Panc1 (cell line): Measurements from ENCODE around the gene UBE2O. TPM values are rescaled to one million over a fixed set of nuclear protein-coding genes. Genes with fewer than 3 reads are reported as not detected.

Source experiments
- ATAC-seq: fragments of 200-7000 bp; cut with Tn5 transposase; 2 replicates; pipeline ENCODE4 v1.9.1; 2020; ENCODE audit warnings: mild to moderate bottlenecking, moderate library complexity
- BruUV-seq: library from RNA; stranded (reverse); fragments of 400-500 nt; replicated peaks from 2 replicates; lab custom pipeline; 2021; lab: Mats Ljungman, UMichigan
- CTCF ChIA-PET: fragments of 300-600 bp; sonication (Branson Sonifier 250); formaldehyde crosslinking; loops from one replicate; lab custom pipeline; 2022; ENCODE audit warnings: antibody characterized with exemption; lab: Charles Lee
- POLR2A ChIA-PET: fragments of 300-600 bp; sonication (Branson Sonifier 250); formaldehyde crosslinking; loops from one replicate; lab custom pipeline; 2022; ENCODE audit warnings: antibody characterized with exemption; lab: Charles Lee
- DNase-seq: peaks from one replicate; pipeline ENCODE4 v3.0.0-alpha.2; 2010; ENCODE audit warnings: low read depth, low spot score
- H3K27ac ChIP-seq: 2 replicates; pipeline ENCODE4 v1.5.1; 2011; ENCODE audit warnings: mild to moderate bottlenecking, low read length, inconsistent platforms
- H3K27me3 ChIP-seq: fragments of 200-500 bp; sonication (Bioruptor generic); 2 replicates; pipeline ENCODE4 v1.6.0; 2014; ENCODE audit warnings: low read length, inconsistent platforms; ENCODE audit not compliant: control insufficient read depth, insufficient read depth
- H3K36me3 ChIP-seq: fragments of 200-500 bp; sonication (Bioruptor generic); 2 replicates; pipeline ENCODE4 v1.5.1; 2014; ENCODE audit warnings: inconsistent platforms, mild to moderate bottlenecking, low read length, moderate library complexity; ENCODE audit not compliant: control insufficient read depth, insufficient read depth
- H3K4me1 ChIP-seq: 2 replicates; pipeline ENCODE4 v1.5.1; 2011; ENCODE audit warnings: inconsistent platforms, mild to moderate bottlenecking, low read length, moderate library complexity; ENCODE audit not compliant: control insufficient read depth, insufficient read depth
- H3K4me3 ChIP-seq, 2 experiments: 2 replicates each; pipeline ENCODE4 v1.5.1; 2011 to 2012; ENCODE audit warnings: low read depth in 2 of 2, low read length in 2 of 2, mild to moderate bottlenecking in 2 of 2, inconsistent platforms in 1 of 2, moderate library complexity in 1 of 2
- H3K9me3 ChIP-seq: fragments of 200-500 bp; sonication (Bioruptor generic); 2 replicates; pipeline ENCODE4 v1.5.1; 2014; ENCODE audit warnings: low read depth, mild to moderate bottlenecking, inconsistent platforms, low read length, moderate library complexity; ENCODE audit not compliant: control insufficient read depth, insufficient read depth
- CTCF ChIP-seq: fragments of 450-650 bp; IDR thresholded peaks from 2 replicates; pipeline ENCODE4 v1.5.1; 2017; ENCODE audit warnings: mild to moderate bottlenecking
- SIN3A ChIP-seq: IDR thresholded peaks from 2 replicates; pipeline ENCODE4 v1.6.1; 2012; ENCODE audit warnings: low read depth, mild to moderate bottlenecking, low read length, moderate library complexity, borderline replicate concordance; ENCODE audit not compliant: insufficient read depth
- TCF7L2 ChIP-seq: IDR thresholded peaks from 2 replicates; pipeline ENCODE4 v1.6.1; 2011; ENCODE audit warnings: mild to moderate bottlenecking, low read depth, low read length, inconsistent platforms
- in situ Hi-C: cut with HindIII; loops from 2 replicates; pipeline ENCODE4 v1.10.0; 2016; ENCODE audit warnings: low sequenced_read_pairs, low pct_unique_long_range_greater_than_20kb
- intact Hi-C: fragments of 100-400 bp; cut with micrococcal nuclease; formaldehyde crosslinking; loops from one replicate; pipeline ENCODE4 v1.10.0; 2022; ENCODE audit not compliant: unreplicated experiment
- total RNA-seq: library from RNA; stranded (reverse); gene quantifications from one replicate; pipeline ENCODE4 v1.2.1, GENCODE V29; 2021; ENCODE audit not compliant: unreplicated experiment
- TF ChIP-seq, protein P1 (sequence below), 2 experiments: IDR thresholded peaks; 2 replicates each; pipeline ENCODE4 v1.6.1; 2011 to 2012; ENCODE audit warnings: low read depth in 2 of 2, control low read depth in 1 of 2, low read length in 1 of 2, mild to moderate bottlenecking in 1 of 2, moderate library complexity in 1 of 2; ENCODE audit not compliant: insufficient read depth in 1 of 2

The UBE2O gene
- total RNA-seq, 1 experiment from 2014 or later: 47.5 TPM

- in situ Hi-C loops: no loop called here
- ChIA-PET CTCF (no interaction called here), POLR2A (no interaction called here)
- Histone ChIP-seq H3K4me3 (no peak overlapping the region), H3K27ac (no peak overlapping the region), H3K9me3 (no peaks in the 10 kb centered on the region), H3K4me1 (0 out of 2 replicates have a peak, but pooled peaks cover 2% of the 10 kb centered on the region), H3K36me3 (no peaks in the 10 kb centered on the region), H3K27me3 (no peaks in the 10 kb centered on the region)
- TF ChIP-seq CTCF (no peak), SIN3A (no peak)
- TF ChIP-seq, protein P1, sequence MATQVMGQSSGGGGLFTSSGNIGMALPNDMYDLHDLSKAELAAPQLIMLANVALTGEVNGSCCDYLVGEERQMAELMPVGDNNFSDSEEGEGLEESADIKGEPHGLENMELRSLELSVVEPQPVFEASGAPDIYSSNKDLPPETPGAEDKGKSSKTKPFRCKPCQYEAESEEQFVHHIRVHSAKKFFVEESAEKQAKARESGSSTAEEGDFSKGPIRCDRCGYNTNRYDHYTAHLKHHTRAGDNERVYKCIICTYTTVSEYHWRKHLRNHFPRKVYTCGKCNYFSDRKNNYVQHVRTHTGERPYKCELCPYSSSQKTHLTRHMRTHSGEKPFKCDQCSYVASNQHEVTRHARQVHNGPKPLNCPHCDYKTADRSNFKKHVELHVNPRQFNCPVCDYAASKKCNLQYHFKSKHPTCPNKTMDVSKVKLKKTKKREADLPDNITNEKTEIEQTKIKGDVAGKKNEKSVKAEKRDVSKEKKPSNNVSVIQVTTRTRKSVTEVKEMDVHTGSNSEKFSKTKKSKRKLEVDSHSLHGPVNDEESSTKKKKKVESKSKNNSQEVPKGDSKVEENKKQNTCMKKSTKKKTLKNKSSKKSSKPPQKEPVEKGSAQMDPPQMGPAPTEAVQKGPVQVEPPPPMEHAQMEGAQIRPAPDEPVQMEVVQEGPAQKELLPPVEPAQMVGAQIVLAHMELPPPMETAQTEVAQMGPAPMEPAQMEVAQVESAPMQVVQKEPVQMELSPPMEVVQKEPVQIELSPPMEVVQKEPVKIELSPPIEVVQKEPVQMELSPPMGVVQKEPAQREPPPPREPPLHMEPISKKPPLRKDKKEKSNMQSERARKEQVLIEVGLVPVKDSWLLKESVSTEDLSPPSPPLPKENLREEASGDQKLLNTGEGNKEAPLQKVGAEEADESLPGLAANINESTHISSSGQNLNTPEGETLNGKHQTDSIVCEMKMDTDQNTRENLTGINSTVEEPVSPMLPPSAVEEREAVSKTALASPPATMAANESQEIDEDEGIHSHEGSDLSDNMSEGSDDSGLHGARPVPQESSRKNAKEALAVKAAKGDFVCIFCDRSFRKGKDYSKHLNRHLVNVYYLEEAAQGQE (IDR thresholded peaks at IDR 0.05; ENCODE audit: insufficient read depth in 1 of 2, low read depth in 2 of 2, low read length in 1 of 2): no peak
- DNase-seq (no peak), ATAC-seq (no peak)
- intact Hi-C loops: no loop called here
- BruUV-seq: no TSS peak
These were observed 18.7 kb upstream of the UBE2O start for GRCh38 chr17:76471498-76472257.

DNA sequence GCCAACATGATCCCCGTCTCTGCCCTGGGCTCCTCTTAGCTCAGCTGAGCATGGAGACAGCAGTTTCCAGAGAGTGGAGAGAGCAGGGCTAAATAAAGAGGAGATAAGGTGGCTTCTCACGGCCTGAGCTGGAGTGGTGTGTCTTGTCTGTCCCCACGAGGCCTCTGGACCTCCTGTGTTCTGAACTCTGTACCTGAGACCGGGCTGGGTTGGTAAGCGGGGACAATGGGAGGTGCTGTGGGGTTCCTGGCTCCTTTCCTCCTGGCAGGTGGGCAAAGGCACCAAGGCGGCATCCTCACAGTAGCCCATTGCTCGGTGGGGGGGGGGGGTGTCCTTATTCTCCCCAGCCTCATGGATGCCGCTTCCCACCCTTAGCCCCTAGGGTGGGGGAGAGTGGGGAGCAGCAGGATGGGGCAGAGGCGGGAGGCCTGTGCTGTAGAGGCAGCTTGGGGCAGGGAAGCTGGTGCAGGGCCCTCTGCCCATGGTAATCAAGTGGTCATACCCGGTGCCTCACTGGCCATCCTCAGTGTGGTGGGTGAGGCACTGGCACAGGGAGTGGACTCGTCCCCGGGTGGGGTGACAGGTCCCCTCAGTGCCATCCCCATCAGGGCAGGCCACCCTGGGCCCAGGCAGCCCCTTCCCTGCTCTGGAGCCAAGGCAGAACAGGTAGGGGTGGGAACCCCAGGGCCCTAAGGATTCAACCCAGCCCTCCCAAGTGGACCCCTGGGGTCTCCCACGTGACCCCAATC lies 17.2 kb upstream of the UBE2O start:
- no peaks in the 10 kb centered on the region for H3K36me3 ChIP-seq
- in situ Hi-C loops (no loop called here), intact Hi-C loops (no loop called here)
- ATAC-seq: no peak
- DNase-seq: no peak
- POLR2A ChIA-PET: no interaction called here
- no TSS peak for BruUV-seq
- no peak overlapping the region for H3K4me3 ChIP-seq
- H3K27me3 ChIP-seq: no peaks in the 10 kb centered on the region
- TF ChIP-seq SIN3A: no peak
- no peak for TF ChIP-seq TCF7L2
- CTCF ChIA-PET: no interaction called here
- H3K27ac ChIP-seq: no peak overlapping the region
- H3K4me1 ChIP-seq: peaks cover 5% of the 10 kb centered on the region; the same call in 1 of the 2 replicates
- H3K9me3 ChIP-seq: no peaks in the 10 kb centered on the region
